SK-N-SH treated with all-trans-retinoic acid at 6 μM for 48 hours (cell line): ENCODE results near the gene TNFRSF11A.

Experiments used
- ATAC-seq: fragments of 200-7000 bp; cut with Tn5 transposase; 3 replicates; pipeline ENCODE4 v1.9.1; 2020; ENCODE audit warnings: mild to moderate bottlenecking, moderate library complexity
- ARNTL ChIP-seq: fragments of 450-650 bp; formaldehyde crosslinking; IDR thresholded peaks from 2 replicates; pipeline ENCODE4 v1.5.0; 2020; ENCODE audit warnings: low read depth, mild to moderate bottlenecking, moderate library complexity, borderline replicate concordance
- BACH2 ChIP-seq: fragments of 250-450 bp; sonication (Bioruptor Pico); IDR thresholded peaks from 2 replicates; pipeline ENCODE4 v1.9.0; 2021; ENCODE audit warnings: mild to moderate bottlenecking, borderline replicate concordance
- CSDC2 ChIP-seq: fragments of 250-450 bp; sonication (Bioruptor Pico); IDR thresholded peaks from 2 replicates; pipeline ENCODE4 v1.5.0; 2020; ENCODE audit warnings: mild to moderate bottlenecking, moderate library complexity
- GLIS3 ChIP-seq: fragments of 250-450 bp; sonication (Bioruptor Pico); IDR thresholded peaks from 2 replicates; pipeline ENCODE4 v1.5.0; 2020; ENCODE audit warnings: mild to moderate bottlenecking, moderate library complexity
- ISL1 ChIP-seq: fragments of 250-450 bp; sonication (Bioruptor Pico); IDR thresholded peaks from 2 replicates; pipeline ENCODE4 v2.1.2; 2022; ENCODE audit warnings: mild to moderate bottlenecking, moderate library complexity
- POU6F1 ChIP-seq: fragments of 250-450 bp; sonication (Bioruptor Pico); IDR thresholded peaks from 2 replicates; pipeline ENCODE4 v1.8.0; 2021; ENCODE audit warnings: low read depth, mild to moderate bottlenecking, moderate library complexity, borderline replicate concordance
- PPARA ChIP-seq: fragments of 250-450 bp; sonication (Bioruptor Pico); IDR thresholded peaks from 2 replicates; pipeline ENCODE4 v1.5.0; 2020; ENCODE audit warnings: mild to moderate bottlenecking, borderline replicate concordance
- SNAI2 ChIP-seq: fragments of 250-450 bp; sonication (Bioruptor Pico); IDR thresholded peaks from 2 replicates; pipeline ENCODE4 v1.5.0; 2020; ENCODE audit warnings: mild to moderate bottlenecking, moderate library complexity
- TCF4 ChIP-seq: fragments of 250-450 bp; sonication (Bioruptor Pico); IDR thresholded peaks from 2 replicates; pipeline ENCODE4 v1.8.0; 2021; ENCODE audit warnings: mild to moderate bottlenecking, moderate library complexity, borderline replicate concordance
- TOX ChIP-seq: fragments of 250-450 bp; sonication (Bioruptor Pico); IDR thresholded peaks from 2 replicates; pipeline ENCODE4 v1.8.0; 2021; ENCODE audit warnings: mild to moderate bottlenecking, moderate library complexity, borderline replicate concordance
- TSHZ2 ChIP-seq: fragments of 250-450 bp; sonication (Bioruptor Pico); IDR thresholded peaks from 2 replicates; pipeline ENCODE4 v1.5.0; 2020; ENCODE audit warnings: mild to moderate bottlenecking, moderate library complexity
- ZC3H10 ChIP-seq: fragments of 250-450 bp; sonication (Bioruptor Pico); IDR thresholded peaks from 2 replicates; pipeline ENCODE4 v1.5.1; 2021; ENCODE audit warnings: mild to moderate bottlenecking, moderate library complexity
- ZFP3 ChIP-seq: fragments of 250-450 bp; sonication (Bioruptor Pico); IDR thresholded peaks from 2 replicates; pipeline ENCODE4 v1.5.0; 2020; ENCODE audit warnings: mild to moderate bottlenecking, moderate library complexity
- ZNF565 ChIP-seq: fragments of 450-650 bp; formaldehyde crosslinking; conservative IDR thresholded peaks from 2 replicates; pipeline ENCODE4 v1.5.0; 2020; ENCODE audit warnings: low read depth, mild to moderate bottlenecking, moderate library complexity
- ZNF70 ChIP-seq: fragments of 450-650 bp; formaldehyde crosslinking; IDR thresholded peaks from 2 replicates; pipeline ENCODE4 v1.5.0; 2020; ENCODE audit warnings: mild to moderate bottlenecking, moderate library complexity
- ZNF8 ChIP-seq: fragments of 450-650 bp; formaldehyde crosslinking; IDR thresholded peaks from 2 replicates; pipeline ENCODE4 v1.5.0; 2020; ENCODE audit warnings: mild to moderate bottlenecking, moderate library complexity
- TF ChIP-seq, protein P1 (sequence below): fragments of 250-450 bp; sonication (Bioruptor Pico); IDR thresholded peaks from 2 replicates; pipeline ENCODE4 v1.8.0; 2020; ENCODE audit warnings: mild to moderate bottlenecking, moderate library complexity, borderline replicate concordance
- TF ChIP-seq, protein P2 (sequence below): fragments of 250-450 bp; sonication (Bioruptor Pico); IDR thresholded peaks from 2 replicates; pipeline ENCODE4 v1.5.1; 2021; ENCODE audit warnings: mild to moderate bottlenecking, moderate library complexity

Gene TNFRSF11A

GRCh38 chr18:62280786-62281185, 44.3 kb upstream of the TNFRSF11A start (continued):
- TF ChIP-seq, protein P1, sequence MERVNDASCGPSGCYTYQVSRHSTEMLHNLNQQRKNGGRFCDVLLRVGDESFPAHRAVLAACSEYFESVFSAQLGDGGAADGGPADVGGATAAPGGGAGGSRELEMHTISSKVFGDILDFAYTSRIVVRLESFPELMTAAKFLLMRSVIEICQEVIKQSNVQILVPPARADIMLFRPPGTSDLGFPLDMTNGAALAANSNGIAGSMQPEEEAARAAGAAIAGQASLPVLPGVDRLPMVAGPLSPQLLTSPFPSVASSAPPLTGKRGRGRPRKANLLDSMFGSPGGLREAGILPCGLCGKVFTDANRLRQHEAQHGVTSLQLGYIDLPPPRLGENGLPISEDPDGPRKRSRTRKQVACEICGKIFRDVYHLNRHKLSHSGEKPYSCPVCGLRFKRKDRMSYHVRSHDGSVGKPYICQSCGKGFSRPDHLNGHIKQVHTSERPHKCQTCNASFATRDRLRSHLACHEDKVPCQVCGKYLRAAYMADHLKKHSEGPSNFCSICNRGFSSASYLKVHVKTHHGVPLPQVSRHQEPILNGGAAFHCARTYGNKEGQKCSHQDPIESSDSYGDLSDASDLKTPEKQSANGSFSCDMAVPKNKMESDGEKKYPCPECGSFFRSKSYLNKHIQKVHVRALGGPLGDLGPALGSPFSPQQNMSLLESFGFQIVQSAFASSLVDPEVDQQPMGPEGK (CRISPR knock-in tag): no peak
- TF ChIP-seq ZFP3: no peak
- no peak for TF ChIP-seq ZNF565
- TF ChIP-seq TSHZ2 (CRISPR knock-in tag): no peak

- no peak for TF ChIP-seq SNAI2 (CRISPR knock-in tag)
- TF ChIP-seq, protein P2, sequence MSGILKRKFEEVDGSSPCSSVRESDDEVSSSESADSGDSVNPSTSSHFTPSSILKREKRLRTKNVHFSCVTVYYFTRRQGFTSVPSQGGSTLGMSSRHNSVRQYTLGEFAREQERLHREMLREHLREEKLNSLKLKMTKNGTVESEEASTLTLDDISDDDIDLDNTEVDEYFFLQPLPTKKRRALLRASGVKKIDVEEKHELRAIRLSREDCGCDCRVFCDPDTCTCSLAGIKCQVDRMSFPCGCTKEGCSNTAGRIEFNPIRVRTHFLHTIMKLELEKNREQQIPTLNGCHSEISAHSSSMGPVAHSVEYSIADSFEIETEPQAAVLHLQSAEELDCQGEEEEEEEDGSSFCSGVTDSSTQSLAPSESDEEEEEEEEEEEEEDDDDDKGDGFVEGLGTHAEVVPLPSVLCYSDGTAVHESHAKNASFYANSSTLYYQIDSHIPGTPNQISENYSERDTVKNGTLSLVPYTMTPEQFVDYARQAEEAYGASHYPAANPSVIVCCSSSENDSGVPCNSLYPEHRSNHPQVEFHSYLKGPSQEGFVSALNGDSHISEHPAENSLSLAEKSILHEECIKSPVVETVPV (CRISPR knock-in tag): no peak
- TF ChIP-seq ARNTL: no peak
- peak; percentile 59 for ATAC-seq
Measured at GRCh38 chr18:62281684-62282083, 43.4 kb upstream of the TNFRSF11A start.

DNA sequence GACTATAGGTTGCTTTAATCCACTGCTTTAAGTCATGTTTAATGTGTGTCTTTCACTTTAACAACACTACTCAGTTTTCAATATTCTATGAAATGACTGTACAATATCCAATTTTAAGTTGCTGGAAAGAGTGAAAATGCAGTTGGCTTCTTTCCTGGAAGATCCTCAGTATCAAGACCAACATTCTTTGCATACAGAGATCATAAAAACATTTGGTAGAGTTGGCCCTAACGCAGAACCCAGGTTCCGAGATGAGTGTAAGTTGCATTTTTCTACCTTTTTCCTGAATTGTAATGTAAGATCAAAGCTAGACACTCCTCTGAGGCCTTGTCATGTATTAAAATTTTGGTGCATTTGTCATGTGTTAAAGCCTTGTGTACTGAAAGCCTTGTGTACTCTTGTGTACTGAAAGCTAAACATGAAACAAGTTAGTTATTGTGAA, 42.9 kb upstream of the TNFRSF11A start:
- TF ChIP-seq PPARA (CRISPR knock-in tag) (no peak), ZFP3 (no peak), TOX (no peak), BACH2 (CRISPR knock-in tag) (no peak), ISL1 (CRISPR knock-in tag) (no peak), ZNF8 (CRISPR knock-in tag) (no peak), TSHZ2 (CRISPR knock-in tag) (no peak), ZNF565 (no peak), ZNF70 (no peak), TCF4 (CRISPR knock-in tag) (no peak), CSDC2 (CRISPR knock-in tag) (no peak), ARNTL (no peak), ZC3H10 (no peak), GLIS3 (CRISPR knock-in tag) (no peak), POU6F1 (CRISPR knock-in tag) (no peak)
- TF ChIP-seq, protein P2 (CRISPR knock-in tag): no peak
- TF ChIP-seq, protein P1 (CRISPR knock-in tag): no peak
- ATAC-seq: peak; percentile 86
